ENCODE data around the gene ZBED4.

ZBED4 gene

GRCh38 chr22:49922926-49923325 lies 69.3 kb downstream of the ZBED4 start:
- no peak for DNase-seq

- DNase-seq, result peak in 1 of 2 experiments; percentile 41
Measured at GRCh38 chr22:49923445-49923844, 69.8 kb downstream of the ZBED4 start.

GRCh38 chr22:49924113-49924833 lies 70.6 kb downstream of the ZBED4 start:
- no peak for DNase-seq

GRCh38 chr22:49925525-49926128 lies 72.0 kb downstream of the ZBED4 start:
- peak; percentile 57 to 70 for DNase-seq

- no peak for DNase-seq
Measured at GRCh38 chr22:49926916-49927315, 73.3 kb downstream of the ZBED4 start.

- DNase-seq, result no peak
Measured at GRCh38 chr22:49927483-49928184, 74.0 kb downstream of the ZBED4 start.

GRCh38 chr22:49928185-49928495 lies 74.5 kb downstream of the ZBED4 start:
- no peak for DNase-seq

GRCh38 chr22:49928555-49929210 lies 75.0 kb downstream of the ZBED4 start:
- DNase-seq, result no peak

- peak; percentile 80 to 84 for DNase-seq
Measured at GRCh38 chr22:49929211-49929979, 75.8 kb downstream of the ZBED4 start.

- DNase-seq, result peak; percentile 28 to 30
Measured at GRCh38 chr22:49929994-49930575, 76.4 kb downstream of the ZBED4 start.

- peak; percentile 61 to 74 for DNase-seq
Measured at GRCh38 chr22:49930596-49931412, 77.2 kb downstream of the ZBED4 start.

- DNase-seq, result no peak
Measured at GRCh38 chr22:49933236-49934159, 79.9 kb downstream of the ZBED4 start.

GRCh38 chr22:49934160-49934890 lies 80.7 kb downstream of the ZBED4 start:
- DNase-seq, result peak; percentile 44 to 54

- peak; percentile 93 to 94 for DNase-seq
Measured at GRCh38 chr22:49934891-49935557, 81.4 kb downstream of the ZBED4 start.

- peak in 1 of 2 experiments; percentile 47 for DNase-seq
Measured at GRCh38 chr22:49935561-49935960, 81.9 kb downstream of the ZBED4 start.

GRCh38 chr22:49936018-49936972 lies 82.7 kb downstream of the ZBED4 start:
- peak; percentile 99 for DNase-seq

- no peak for DNase-seq
Measured at GRCh38 chr22:49936973-49937757, 83.5 kb downstream of the ZBED4 start.
